OCI-LY7 (cell line): ENCODE data around the gene NDUFA6. TPM values are rescaled to one million over a fixed set of nuclear protein-coding genes. Genes with fewer than 3 reads are reported as not detected.
"Not testable (repeated sequence)": the region's sequence is repeated elsewhere in the genome, so short reads cannot be mapped to it uniquely, and the experiment has no call there.

Source experiments
- BruUV-seq: library from RNA; stranded (reverse); fragments of 400-500 nt; replicated peaks from 2 replicates; lab custom pipeline; 2021; lab: Mats Ljungman, UMichigan
- CTCF ChIA-PET: fragments of 300-600 bp; sonication (Branson Sonifier 250); formaldehyde crosslinking; loops from one replicate; lab custom pipeline; 2022; ENCODE audit warnings: antibody characterized with exemption; ENCODE audit not compliant: unreplicated experiment; lab: Charles Lee
- POLR2A ChIA-PET: fragments of 300-600 bp; sonication (Branson Sonifier 250); formaldehyde crosslinking; loops from one replicate; lab custom pipeline; 2022; ENCODE audit warnings: antibody characterized with exemption; lab: Charles Lee
- DNase-seq: peaks from one replicate; pipeline ENCODE4 v3.0.0-alpha.2; 2015; ENCODE audit warnings: low spot score
- H2AFZ ChIP-seq: fragments of 200-600 bp; sonication (generic), shearing (Covaris generic); 2 replicates; pipeline ENCODE4 v1.6.1; 2014; ENCODE audit warnings: mild to moderate bottlenecking, antibody characterized with exemption, low read length, moderate library complexity
- H3K27ac ChIP-seq: fragments of 200-600 bp; sonication (generic); 2 replicates; pipeline ENCODE4 v1.5.1; 2014; ENCODE audit warnings: mixed run types, low read depth, mild to moderate bottlenecking, moderate library complexity, low read length, inconsistent platforms; ENCODE audit not compliant: poor library complexity, severe bottlenecking
- H3K36me3 ChIP-seq: fragments of 200-600 bp; sonication (generic); 2 replicates; pipeline ENCODE4 v1.6.1; 2014; ENCODE audit warnings: mild to moderate bottlenecking, antibody characterized with exemption, low read length, moderate library complexity, mixed read lengths; ENCODE audit not compliant: insufficient read depth
- H3K4me1 ChIP-seq: fragments of 200-600 bp; sonication (generic); 2 replicates; pipeline ENCODE4 v1.5.1; 2014; ENCODE audit warnings: mild to moderate bottlenecking, low read length; ENCODE audit not compliant: insufficient read depth, poor library complexity, severe bottlenecking
- H3K4me2 ChIP-seq: fragments of 200-600 bp; sonication (generic); 2 replicates; pipeline ENCODE4 v1.6.1; 2014; ENCODE audit warnings: mild to moderate bottlenecking, low read length
- H3K4me3 ChIP-seq: fragments of 200-600 bp; sonication (generic); 2 replicates; pipeline ENCODE4 v1.5.1; 2014; ENCODE audit warnings: mild to moderate bottlenecking, low read depth, low read length; ENCODE audit not compliant: poor library complexity, severe bottlenecking
- H3K79me2 ChIP-seq: fragments of 200-600 bp; sonication (generic); 2 replicates; pipeline ENCODE4 v1.6.1; 2016; ENCODE audit warnings: low read depth, mild to moderate bottlenecking, low read length, moderate library complexity, mixed read lengths; ENCODE audit not compliant: insufficient read depth
- H3K9me2 ChIP-seq: fragments of 200-600 bp; sonication (generic); 2 replicates; pipeline ENCODE4 v1.6.1; 2016; ENCODE audit warnings: mild to moderate bottlenecking, low read length, mixed read lengths; ENCODE audit not compliant: insufficient read depth
- H3K9me3 ChIP-seq: fragments of 200-600 bp; sonication (generic); 2 replicates; pipeline ENCODE4 v1.6.1; 2014; ENCODE audit warnings: mild to moderate bottlenecking, mixed run types, low read length, mixed read lengths
- H4K20me1 ChIP-seq: fragments of 200-600 bp; sonication (generic); 2 replicates; pipeline ENCODE4 v1.6.1; 2014; ENCODE audit warnings: mild to moderate bottlenecking, antibody characterized with exemption, low read length, moderate library complexity, mixed read lengths; ENCODE audit not compliant: insufficient read depth
- CTCF ChIP-seq: fragments of 200-600 bp; sonication (generic); conservative IDR thresholded peaks from 2 replicates; pipeline ENCODE4 v1.5.1; 2014; ENCODE audit warnings: mild to moderate bottlenecking, antibody characterized with exemption, low read length, moderate library complexity, mixed read lengths
- EZH2phosphoT487 ChIP-seq: fragments of 200-600 bp; sonication (generic); IDR thresholded peaks from 2 replicates; pipeline ENCODE4 v1.6.1; 2018; ENCODE audit warnings: low read depth, borderline replicate concordance, mild to moderate bottlenecking, mixed run types, antibody characterized with exemption, low read length, moderate library complexity, mixed read lengths
- intact Hi-C: fragments of 100-400 bp; cut with micrococcal nuclease; formaldehyde crosslinking; loops from one replicate; pipeline ENCODE4 v1.10.0; 2022; ENCODE audit not compliant: unreplicated experiment
- total RNA-seq, 2 experiments: library from RNA; depleted of rRNA in 1 of 2; stranded (reverse); fragments of >200 nt in 1 of 2; shearing (Covaris generic) in 1 of 2; gene quantifications; 2 replicates each; pipeline ENCODE4 v1.2.3, GENCODE V29; 2014 to 2022

NDUFA6 gene
- total RNA-seq, 2 experiments from 2014 or later, result 49.8 to 63.8 TPM

DNA sequence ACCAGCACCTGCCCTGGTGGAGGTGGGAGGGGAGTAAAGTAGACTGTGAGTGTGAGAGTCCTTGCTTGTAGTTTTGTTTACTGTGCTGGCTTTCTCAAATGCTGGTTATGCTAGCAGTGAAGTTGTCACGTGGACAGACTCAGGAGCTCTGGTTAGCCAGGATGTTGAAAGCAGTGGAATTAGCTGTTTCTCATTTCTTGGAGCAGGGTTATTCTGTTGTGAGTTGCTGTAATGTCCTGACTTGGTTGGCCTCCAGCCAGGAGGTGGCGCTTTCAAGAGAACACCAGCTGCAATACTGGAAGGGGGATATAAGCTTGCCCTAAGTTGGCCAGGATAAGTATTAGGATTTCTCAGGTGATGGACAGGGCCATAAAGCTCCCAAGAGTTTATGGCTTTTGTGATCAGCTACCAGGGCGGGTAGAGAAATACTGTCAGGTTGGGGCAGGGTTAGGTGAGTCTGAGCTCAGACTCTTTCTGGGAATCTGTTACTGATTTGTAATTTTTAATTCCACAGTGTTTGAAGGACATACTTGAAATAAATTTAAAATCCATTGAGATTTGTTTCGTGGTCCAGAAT is 26.4 kb upstream of the NDUFA6 start:
- Histone ChIP-seq H2AFZ (no peak overlapping the region), H3K4me2 (no peak overlapping the region), H3K36me3 (peaks cover 11% of the 10 kb centered on the region), H3K4me1 (peaks cover 25% of the 10 kb centered on the region), H4K20me1 (no peaks in the 10 kb centered on the region), H3K9me3 (peaks cover 23% of the 10 kb centered on the region), H3K9me2 (no peaks in the 10 kb centered on the region), H3K79me2 (no peaks in the 10 kb centered on the region), H3K27ac (no peak overlapping the region), H3K4me3 (no peak overlapping the region)
- POLR2A ChIA-PET, result interaction anchor here (0.8 kb wide), 1 partner anchor 151 kb away, joined by 3 read pairs; no protein-coding TSS in a partner anchor
- intact Hi-C loops, result no loop called here
- CTCF ChIA-PET, result interaction anchor here (1.0 kb wide), 1 partner anchor 14 kb away, joined by 3 read pairs; no protein-coding TSS in a partner anchor
- DNase-seq, result peak; percentile 16
- TF ChIP-seq CTCF (peak; percentile 73), EZH2phosphoT487 (no peak)
- no TSS peak for BruUV-seq

DNA sequence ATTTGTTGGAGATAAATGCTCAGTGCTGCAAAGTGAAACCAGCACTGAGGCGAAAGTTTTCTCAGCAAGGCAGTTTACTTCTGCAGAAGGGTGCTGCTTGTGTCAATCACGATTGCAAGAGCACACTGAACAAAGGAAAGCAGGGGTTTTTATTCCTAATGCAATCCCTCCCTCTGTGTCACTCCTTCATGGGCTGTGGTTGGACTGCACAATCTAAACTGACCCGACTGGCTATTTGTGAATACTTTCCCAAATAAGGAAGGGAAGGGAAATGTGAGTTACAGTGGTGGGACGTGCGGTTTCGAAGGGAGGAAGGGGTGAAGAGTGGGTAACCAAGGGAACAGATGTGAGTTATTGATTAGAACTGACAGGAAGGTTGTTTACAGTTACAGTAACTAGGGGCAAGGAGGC is 24.9 kb upstream of the NDUFA6 start:
- H4K20me1 ChIP-seq, POLR2A ChIA-PET, DNase-seq, H3K27ac ChIP-seq, H3K4me3 ChIP-seq, H2AFZ ChIP-seq, BruUV-seq, CTCF ChIA-PET, intact Hi-C loops, H3K4me2 ChIP-seq, H3K9me2 ChIP-seq, H3K79me2 ChIP-seq: not testable (repeated sequence)
- H3K4me1 ChIP-seq, result peaks cover 10% of the 10 kb centered on the region
- H3K9me3 ChIP-seq, result peaks cover 23% of the 10 kb centered on the region
- peaks cover 11% of the 10 kb centered on the region for H3K36me3 ChIP-seq

DNA sequence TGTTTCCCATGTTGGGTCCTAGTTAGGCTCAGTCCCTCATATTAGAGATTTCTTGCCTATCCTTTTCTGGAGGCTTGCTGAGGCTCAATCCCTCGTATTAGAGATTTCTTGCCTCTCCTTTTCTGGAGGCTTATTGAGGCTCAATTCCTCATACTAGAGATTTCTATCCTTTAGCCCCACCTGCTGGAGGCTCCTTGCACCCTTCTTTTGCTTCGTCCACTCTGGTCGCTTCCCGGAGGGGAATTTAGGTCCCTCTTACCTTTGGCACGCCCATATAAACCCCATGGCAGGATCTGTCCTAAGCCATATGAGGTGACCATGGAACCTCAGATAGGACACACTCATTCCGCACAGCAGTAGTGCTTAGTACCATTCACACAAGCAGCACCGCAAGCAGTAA is 24.1 kb upstream of the NDUFA6 start:
- BruUV-seq, result no TSS peak
- peak; percentile 30 for DNase-seq
- Histone ChIP-seq H2AFZ (no peak overlapping the region), H3K4me2 (no peak overlapping the region), H3K4me1 (peaks cover 3% of the 10 kb centered on the region), H3K27ac (no peak overlapping the region), H3K36me3 (peaks cover 11% of the 10 kb centered on the region), H3K79me2 (no peaks in the 10 kb centered on the region), H3K9me2 (no peaks in the 10 kb centered on the region), H3K4me3 (no peak overlapping the region), H4K20me1 (no peaks in the 10 kb centered on the region), H3K9me3 (peaks cover 23% of the 10 kb centered on the region)
- intact Hi-C loops, result loop anchor here (5.0 kb wide), 1 partner anchor 147 kb away; the partner anchor contains the start of gene SEPTIN3
- no peak for TF ChIP-seq EZH2phosphoT487
- peak; percentile 60 for TF ChIP-seq CTCF
- ChIA-PET POLR2A (no interaction called here), CTCF (no interaction called here)
